Subcutaneous adipose tissue (tissue), 4 donors: ENCODE results near the gene TSHR. TPM values are rescaled to one million over a fixed set of nuclear protein-coding genes. Genes with fewer than 3 reads are reported as not detected.

Experiments used
- total RNA-seq, 4 donors: library from RNA; depleted of rRNA; stranded (reverse); fragments of >200 nt; gene quantifications; one replicate each; pipeline ENCODE4 v1.1.0, GENCODE V29; 2016
- TF ChIP-seq, protein P1 (sequence below): fragments of 450-650 bp; IDR thresholded peaks from one replicate; pipeline ENCODE4 v1.5.1; 2016; ENCODE audit warnings: low read depth, mild to moderate bottlenecking, control low read depth, antibody characterized with exemption, moderate library complexity

Gene TSHR
- total RNA-seq, 4 donors from 2014 or later = 0.34 to 1.7 TPM; not detected in 2

DNA sequence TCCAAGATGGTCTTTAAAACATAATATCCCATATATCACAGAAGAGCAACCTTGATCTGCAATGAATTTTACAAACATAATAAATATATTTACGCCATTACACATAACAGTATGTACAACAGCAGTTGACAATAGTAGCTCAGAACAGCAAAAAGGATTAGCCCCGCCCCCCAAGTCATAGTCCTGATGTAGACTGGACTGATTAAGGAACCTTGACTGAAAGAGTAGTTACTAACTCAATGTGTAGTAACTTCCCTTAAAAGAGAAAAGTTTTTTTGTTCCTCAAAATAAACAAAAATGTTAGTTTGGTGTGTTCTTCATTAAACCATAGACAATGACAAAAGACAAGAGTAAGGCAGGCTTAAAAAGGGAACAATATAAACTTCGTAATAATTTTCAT, 220.8 kb downstream of the TSHR start:
- TF ChIP-seq, protein P1, sequence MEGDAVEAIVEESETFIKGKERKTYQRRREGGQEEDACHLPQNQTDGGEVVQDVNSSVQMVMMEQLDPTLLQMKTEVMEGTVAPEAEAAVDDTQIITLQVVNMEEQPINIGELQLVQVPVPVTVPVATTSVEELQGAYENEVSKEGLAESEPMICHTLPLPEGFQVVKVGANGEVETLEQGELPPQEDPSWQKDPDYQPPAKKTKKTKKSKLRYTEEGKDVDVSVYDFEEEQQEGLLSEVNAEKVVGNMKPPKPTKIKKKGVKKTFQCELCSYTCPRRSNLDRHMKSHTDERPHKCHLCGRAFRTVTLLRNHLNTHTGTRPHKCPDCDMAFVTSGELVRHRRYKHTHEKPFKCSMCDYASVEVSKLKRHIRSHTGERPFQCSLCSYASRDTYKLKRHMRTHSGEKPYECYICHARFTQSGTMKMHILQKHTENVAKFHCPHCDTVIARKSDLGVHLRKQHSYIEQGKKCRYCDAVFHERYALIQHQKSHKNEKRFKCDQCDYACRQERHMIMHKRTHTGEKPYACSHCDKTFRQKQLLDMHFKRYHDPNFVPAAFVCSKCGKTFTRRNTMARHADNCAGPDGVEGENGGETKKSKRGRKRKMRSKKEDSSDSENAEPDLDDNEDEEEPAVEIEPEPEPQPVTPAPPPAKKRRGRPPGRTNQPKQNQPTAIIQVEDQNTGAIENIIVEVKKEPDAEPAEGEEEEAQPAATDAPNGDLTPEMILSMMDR = no peak

DNA sequence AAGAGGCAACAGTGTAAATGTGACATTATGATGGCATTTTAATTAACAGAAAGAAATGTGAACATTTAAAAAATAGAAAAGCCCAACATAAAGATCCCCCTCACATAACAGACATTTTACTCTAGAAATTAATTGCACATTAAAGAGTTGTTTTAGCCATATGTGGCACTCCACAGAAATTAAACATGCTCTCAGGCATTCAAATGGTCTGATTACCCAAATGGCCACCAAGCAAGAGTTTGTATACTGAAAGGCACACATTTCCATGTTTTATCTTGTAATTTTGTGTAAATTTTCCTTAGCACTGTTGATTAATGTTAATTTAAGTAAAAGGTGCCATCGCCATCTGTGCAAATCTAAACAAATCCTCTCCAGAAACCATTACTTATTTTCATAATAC, 221.8 kb downstream of the TSHR start:
- TF ChIP-seq, protein P1 = no peak

DNA sequence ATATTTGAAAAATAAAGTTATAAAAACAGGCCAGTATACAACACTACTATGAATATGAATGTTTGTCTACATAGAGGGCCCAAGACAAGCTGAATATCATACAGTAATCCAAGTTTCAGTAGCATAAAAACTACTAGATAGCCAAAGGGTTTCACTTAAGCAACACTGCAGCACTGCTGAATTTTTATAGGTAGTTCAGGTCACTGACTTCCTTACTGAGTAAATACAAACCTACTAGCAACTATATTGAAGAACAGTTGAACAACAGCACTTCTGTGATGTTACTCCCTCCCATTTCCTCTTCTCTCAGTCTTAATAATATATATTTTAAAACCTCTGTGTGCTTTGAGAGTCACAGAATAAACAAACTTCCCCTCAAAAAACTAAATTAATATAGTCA, 222.6 kb downstream of the TSHR start:
- TF ChIP-seq, protein P1 = no peak

DNA sequence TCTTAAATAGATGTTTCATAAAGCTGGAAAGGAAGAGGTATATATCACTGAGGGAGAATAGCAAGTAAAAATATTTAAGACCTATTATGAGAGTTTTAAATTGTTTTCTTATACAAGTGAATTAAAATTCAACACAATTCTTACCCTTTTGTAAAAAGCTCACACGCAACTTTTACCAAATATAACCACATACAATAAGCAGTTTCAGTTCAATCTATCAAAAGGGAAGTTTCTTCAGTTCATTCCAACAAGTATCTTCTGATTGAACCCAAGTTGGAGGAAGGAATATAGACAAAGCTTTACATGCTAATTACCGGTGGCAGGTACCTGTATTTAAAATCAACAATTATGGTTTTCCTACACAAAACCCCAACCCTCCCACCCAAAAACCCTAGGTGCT, 224.2 kb downstream of the TSHR start:
- TF ChIP-seq, protein P1 = no peak

DNA sequence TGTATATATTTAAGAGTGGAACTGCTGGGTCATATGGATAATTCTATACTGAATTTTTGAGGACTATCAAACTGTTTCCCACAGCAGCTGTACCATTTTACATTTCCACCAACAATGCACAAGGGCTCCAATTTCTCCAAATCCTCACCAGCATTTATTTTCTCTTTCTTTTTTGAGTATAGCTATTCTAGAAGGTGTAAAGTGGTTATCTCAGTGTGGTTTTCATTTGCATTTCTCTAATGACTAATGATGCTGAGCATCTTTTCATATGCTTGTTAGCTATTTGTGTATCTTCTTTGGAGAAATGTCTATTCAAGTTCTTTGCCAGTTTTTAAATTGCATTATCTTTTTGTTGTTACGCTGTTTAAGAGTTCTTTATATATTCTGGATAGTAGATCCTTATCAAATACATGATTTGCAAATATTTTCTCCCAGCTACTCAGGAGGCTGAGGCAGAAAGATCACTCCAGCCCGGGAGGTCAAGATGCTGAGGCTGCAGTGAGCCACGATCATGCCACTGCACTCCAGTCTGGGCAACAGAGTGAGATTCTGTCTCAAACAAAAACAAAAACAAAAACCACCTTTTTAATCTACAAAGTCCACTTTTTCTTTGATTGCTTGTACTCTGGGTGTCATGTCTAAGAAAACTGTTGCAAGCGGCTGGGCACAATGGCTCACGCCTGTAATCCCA, 232.6 kb downstream of the TSHR start:
- TF ChIP-seq, protein P1 = no peak

DNA sequence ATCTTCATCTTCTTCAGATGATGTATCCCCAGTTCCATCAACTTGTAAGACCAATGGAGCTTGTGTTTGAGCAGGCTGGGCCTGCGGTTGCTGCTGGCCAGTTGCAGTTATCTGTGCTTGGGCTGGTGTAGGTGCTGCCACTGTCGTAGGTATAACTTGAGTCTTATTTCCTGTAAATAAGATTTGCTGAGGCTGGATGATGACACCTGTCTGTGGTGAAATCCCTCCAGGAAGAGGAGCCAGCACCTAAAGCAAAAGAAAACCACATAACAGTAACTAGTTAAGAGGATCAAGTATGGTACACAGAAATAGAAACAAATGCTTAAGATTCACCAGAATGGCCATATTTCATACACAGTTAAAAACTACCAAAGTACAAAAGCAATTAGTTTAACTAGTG, 237.2 kb downstream of the TSHR start:
- TF ChIP-seq, protein P1 = no peak

DNA sequence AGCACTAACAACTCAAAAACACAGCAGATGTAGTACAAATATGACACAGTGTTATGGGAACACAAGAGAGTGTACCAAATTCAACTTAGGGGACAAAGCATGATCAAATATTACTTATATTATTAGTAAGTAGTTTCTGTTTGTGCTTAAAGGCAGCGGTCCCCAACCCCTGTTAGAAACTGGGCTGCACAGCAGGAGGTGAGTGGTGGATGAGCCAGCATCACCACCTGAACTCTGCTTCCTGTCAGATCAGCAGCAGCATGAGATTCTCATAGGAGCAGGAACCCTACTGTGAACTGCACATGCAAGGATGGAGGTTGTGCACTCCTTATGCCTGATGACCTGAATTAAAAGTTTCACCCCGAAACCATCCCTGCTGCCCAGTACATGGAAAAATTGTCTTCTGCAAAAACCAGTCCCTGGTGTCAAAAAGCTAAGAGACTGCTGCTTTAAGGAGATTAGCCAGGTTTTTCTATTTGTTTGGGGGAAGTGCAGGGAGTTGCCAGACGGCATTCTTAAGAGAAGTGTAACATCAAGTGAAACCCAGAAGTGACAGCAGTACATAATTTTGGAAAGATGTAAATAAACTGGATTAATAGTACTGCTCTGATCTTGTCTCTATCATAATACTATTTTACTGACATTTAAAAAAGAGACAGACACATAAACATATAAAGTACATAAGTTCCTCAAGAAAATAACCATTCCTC, 238.7 kb downstream of the TSHR start:
- TF ChIP-seq, protein P1 = no peak
